GM12878 (cell line): ENCODE measurements around the gene DAPK2. TPM values are rescaled to one million over a fixed set of nuclear protein-coding genes. Genes with fewer than 3 reads are reported as not detected.

Experiments used
- ATAC-seq: fragments of 200-7000 bp; cut with Tn5 transposase; 3 replicates; pipeline ENCODE4 v1.9.1; 2020; ENCODE audit warnings: mild to moderate bottlenecking, moderate library complexity
- BruUV-seq: library from RNA; stranded (reverse); fragments of 400-500 nt; replicated peaks from 2 replicates; lab custom pipeline; 2021; lab: Mats Ljungman, UMichigan
- CTCF ChIA-PET: fragments of 300-600 bp; sonication (Branson Sonifier 250); formaldehyde crosslinking; extraction: SDS; loops from one replicate; lab custom pipeline; 2021; ENCODE audit warnings: inconsistent platforms; lab: Yijun Ruan, JAX
- POLR2A ChIA-PET: fragments of 350-600 bp; formaldehyde crosslinking; extraction: SDS; loops from one replicate; lab custom pipeline; 2021; ENCODE audit warnings: inconsistent platforms; lab: Charles Lee
- RAD21 ChIA-PET: fragments of 300-600 bp; sonication (Branson Sonifier 250); formaldehyde crosslinking; loops from one replicate; lab custom pipeline; 2023; ENCODE audit warnings: antibody characterized with exemption; ENCODE audit not compliant: unreplicated experiment; lab: Charles Lee
- SMC1A ChIA-PET: fragments of 300-600 bp; sonication (Branson Sonifier 250); formaldehyde crosslinking; loops from one replicate; lab custom pipeline; 2023; ENCODE audit not compliant: unreplicated experiment, uncharacterized antibody; lab: Charles Lee
- DNase-seq: peaks from one replicate; pipeline ENCODE4 v3.0.0-alpha.2; 2011; ENCODE audit warnings: low read depth, low spot score
- FAIRE-seq: peaks from 3 replicates; lab custom pipeline; 2011; peaks lifted over from hg19 to GRCh38; lab: Jason Lieb, UNC
- H2AFZ ChIP-seq: 2 replicates; pipeline ENCODE4 v1.6.0; 2011; ENCODE audit warnings: low read depth, low read length, control low read depth; ENCODE audit not compliant: control insufficient read depth
- H3K27ac ChIP-seq: 2 replicates; pipeline ENCODE4 v1.5.1; 2011; ENCODE audit warnings: control low read depth; ENCODE audit not compliant: control insufficient read depth, insufficient read depth
- H3K27me3 ChIP-seq, 2 experiments: replicated peaks in 1 of 2; 2 replicates each; pipeline versions ENCODE4 v1.6.0 to v1.6.1; 2011; ENCODE audit warnings: low read length in 1 of 2; ENCODE audit not compliant: control insufficient read depth in 2 of 2, insufficient read depth in 2 of 2
- H3K36me3 ChIP-seq, 2 experiments: 2 replicates each; pipeline ENCODE4 v1.5.1; 2011; ENCODE audit warnings: low read length in 1 of 2; ENCODE audit not compliant: control insufficient read depth in 2 of 2, insufficient read depth in 2 of 2
- H3K4me1 ChIP-seq: 2 replicates; pipeline ENCODE4 v1.6.1; 2011; ENCODE audit warnings: mild to moderate bottlenecking, low read length, moderate library complexity, mixed read lengths; ENCODE audit not compliant: control insufficient read depth, insufficient read depth
- H3K4me2 ChIP-seq: 2 replicates; pipeline ENCODE4 v1.6.0; 2011; ENCODE audit warnings: control low read depth; ENCODE audit not compliant: control insufficient read depth, insufficient read depth
- H3K4me3 ChIP-seq: fragments of 200-600 bp; sonication (generic); 2 replicates; pipeline ENCODE4 v1.5.1; 2016
- H3K79me2 ChIP-seq: 2 replicates; pipeline ENCODE4 v1.6.0; 2011; ENCODE audit warnings: low read length; ENCODE audit not compliant: control insufficient read depth, insufficient read depth
- H3K9ac ChIP-seq: 2 replicates; pipeline ENCODE4 v1.8.0; 2011; ENCODE audit warnings: low read length, control low read depth, mixed read lengths; ENCODE audit not compliant: control insufficient read depth, insufficient read depth
- H3K9me3 ChIP-seq: replicated peaks from 3 replicates; pipeline ENCODE4 v1.5.1; 2011; ENCODE audit warnings: mild to moderate bottlenecking, low read length; ENCODE audit not compliant: control insufficient read depth, insufficient read depth
- H4K20me1 ChIP-seq: 2 replicates; pipeline ENCODE4 v1.6.0; 2011; ENCODE audit not compliant: control insufficient read depth, insufficient read depth
- ATF2 ChIP-seq: IDR thresholded peaks from 2 replicates; pipeline ENCODE4 v1.6.1; 2012; ENCODE audit warnings: low read length, inconsistent platforms
- BRCA1 ChIP-seq: IDR thresholded peaks from 2 replicates; pipeline ENCODE4 v1.6.1; 2011; ENCODE audit warnings: low read depth, low read length, improper control_type of control experiment
- FOXM1 ChIP-seq: IDR thresholded peaks from 2 replicates; pipeline ENCODE4 v1.6.1; 2012; ENCODE audit warnings: low read depth, mild to moderate bottlenecking, inconsistent platforms, low read length, moderate library complexity
- KAT2A ChIP-seq: conservative IDR thresholded peaks from 2 replicates; pipeline ENCODE4 v1.6.1; 2011; ENCODE audit warnings: low read depth, low read length; ENCODE audit not compliant: control insufficient read depth
- NR2C2 ChIP-seq: IDR thresholded peaks from 2 replicates; pipeline ENCODE4 v1.6.1; 2011; ENCODE audit warnings: borderline replicate concordance, low read depth; ENCODE audit not compliant: control insufficient read depth, insufficient read length
- REST ChIP-seq: IDR thresholded peaks from 2 replicates; pipeline ENCODE4 v1.6.1; 2012; ENCODE audit warnings: mild to moderate bottlenecking, low read depth, low read length
- TARDBP ChIP-seq: IDR thresholded peaks from 2 replicates; pipeline ENCODE4 v1.6.1; 2016; ENCODE audit warnings: borderline replicate concordance
- YY1 ChIP-seq: IDR thresholded peaks from 2 replicates; pipeline ENCODE4 v1.6.1; 2011; ENCODE audit warnings: low read depth, mild to moderate bottlenecking, low read length
- WGBS: methylation state at CpG from one replicate; pipeline ENCODE4 v1.1.6; 2016; ENCODE audit warnings: low lambda C conversion rate; ENCODE audit not compliant: insufficient replicate concordance, insufficient coverage; ENCODE audit errors: missing lambda C conversion rate; 5-methylcytosine and 5-hydroxymethylcytosine counted together
- in situ Hi-C: fragments of 300-500 bp; cut with MboI; formaldehyde crosslinking; loops from 9 replicates; pipeline ENCODE4 v1.14.3; 2018; ENCODE audit warnings: mixed read lengths
- intact Hi-C: fragments of 100-400 bp; cut with micrococcal nuclease; formaldehyde crosslinking; loops from one replicate; pipeline ENCODE4 v1.14.2; 2022; ENCODE audit not compliant: unreplicated experiment
- polyA plus RNA-seq, 11 experiments: library from polyadenylated mRNA; depleted of rRNA in 4 of 11; unstranded in 6 of 11; stranded (reverse) in 5 of 11; fragments of >200 nt; fragmentation: Nextera tagmentation in 4 of 11; fragmentation: Illumina TruSeq in 1 of 11; extraction: Ambion mirVana in 4 of 11; extraction: Trizol in 1 of 11; gene quantifications; 1 replicate in 1 of 11; 2 replicates in 10 of 11; pipeline versions ENCODE4 v1.2.1 to v1.2.3, GENCODE V29; 2011 to 2016; ENCODE audit warnings: inconsistent platforms in 2 of 11, missing spikeins in 2 of 11, low read depth in 1 of 11
- total RNA-seq, 4 experiments: library from RNA; depleted of rRNA in 3 of 4; stranded (reverse); fragments of >200 nt in 3 of 4; fragmentation: Illumina TruSeq in 1 of 4; extraction: Trizol in 1 of 4; gene quantifications; 2 replicates each; pipeline versions ENCODE4 v1.2.1 to v1.2.3, GENCODE V29; 2013 to 2021

The DAPK2 gene
- total and polyA plus RNA-seq, 10 of the 15 experiments (the other 5 are each of a cell fraction or from before 2014, with no cell fraction given) = 0.69 to 8.4 (median 4.1) TPM

- TF ChIP-seq NR2C2 = no peak
- TF ChIP-seq YY1 = no peak
- no peak for TF ChIP-seq TARDBP
- no peak for TF ChIP-seq ATF2
- no peak for TF ChIP-seq KAT2A
Measured at GRCh38 chr15:64029633-64030032, 16.7 kb downstream of the DAPK2 start (continued).

GRCh38 chr15:64029110-64029509, 17.2 kb downstream of the DAPK2 start:
- intact Hi-C loops = no loop called here
- DNase-seq = no peak

More at GRCh38 chr15:64029110-64029509, 17.2 kb downstream of the DAPK2 start:
- Histone ChIP-seq H3K79me2 (no peaks in the 10 kb centered on the region; the same call in 1 of the 2 replicates), H3K9me3 (no peaks in the 10 kb centered on the region), H3K4me2 (no peak overlapping the region), H3K27me3 (no peaks in the 10 kb centered on the region), H2AFZ (no peak overlapping the region), H3K9ac (no peak overlapping the region), H3K36me3 (no peaks in the 10 kb centered on the region; a peak in 1 of 4 replicates), H3K27ac (no peak overlapping the region), H4K20me1 (no peaks in the 10 kb centered on the region), H3K4me3 (no peak overlapping the region), H3K4me1 (no peaks in the 10 kb centered on the region; the same call in 1 of the 2 replicates)
- CTCF ChIA-PET = interaction anchor here (0.6 to 3.7 kb wide), 6 partner anchors 12 to 225 kb away, joined by 3 to 18 read pairs (median 3); partner anchors contain the start of gene DAPK2
- 68% methylated on average over 8 of the region's 8 CpGs for WGBS
- no peak for FAIRE-seq
- RAD21 ChIA-PET = interaction anchor here (1.2 to 1.8 kb wide), 4 partner anchors 17 to 277 kb away, joined by 3 to 7 read pairs (median 4); partner anchors contain the start of gene DAPK2
- no TSS peak for BruUV-seq
- TF ChIP-seq BRCA1 = no peak
- TF ChIP-seq FOXM1 = no peak
- no peak for TF ChIP-seq REST
- ATAC-seq = no peak
- SMC1A ChIA-PET = interaction anchor here (0.8 to 1.9 kb wide), 9 partner anchors 11 to 419 kb away, joined by 3 to 10 read pairs (median 4); partner anchors contain the start of gene DAPK2
- POLR2A ChIA-PET = no interaction called here
- in situ Hi-C loops = no loop called here
